GM19240 (cell line): ENCODE data around the gene HAS3.
"Not testable (repeated sequence)": the region's sequence is repeated elsewhere in the genome, so short reads cannot be mapped to it uniquely, and the experiment has no call there.

Source experiments
- DNase-seq: peaks from one replicate; pipeline ENCODE4 v3.0.0; 2011; ENCODE audit warnings: low spot score; ENCODE audit not compliant: insufficient read length

HAS3 gene

DNA sequence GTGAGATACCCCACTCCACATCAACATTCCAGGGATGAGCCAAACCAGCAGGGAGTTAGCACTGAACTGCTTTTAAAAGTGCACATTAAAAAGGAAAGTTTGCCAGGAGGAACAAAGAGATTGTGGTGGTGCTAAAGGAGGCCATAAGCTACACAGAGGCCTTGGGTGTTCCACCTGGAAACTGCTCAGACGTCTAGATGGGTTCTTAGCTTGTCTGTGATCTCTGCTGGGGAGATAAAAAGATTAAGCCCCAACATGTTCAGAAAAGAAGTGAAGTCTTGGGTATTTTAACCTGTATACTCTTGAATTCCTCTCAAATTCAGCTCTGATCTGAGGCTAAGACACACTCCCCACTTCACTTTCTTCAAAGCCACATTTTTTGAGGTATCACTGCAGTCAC is 10.4 kb downstream of the HAS3 start:
- no peak for DNase-seq

- no peak for DNase-seq
Measured at GRCh38 chr16:69116256-69116875, 10.9 kb downstream of the HAS3 start.

- DNase-seq: no peak
Measured at GRCh38 chr16:69116906-69117305, 11.5 kb downstream of the HAS3 start.

GRCh38 chr16:69118468-69118867 is 13.0 kb downstream of the HAS3 start:
- no peak for DNase-seq

GRCh38 chr16:69118994-69119393 is 13.5 kb downstream of the HAS3 start:
- no peak for DNase-seq

- no peak for DNase-seq
Measured at GRCh38 chr16:69119536-69119935, 14.1 kb downstream of the HAS3 start.

- no peak for DNase-seq
Measured at GRCh38 chr16:69120096-69120664, 14.7 kb downstream of the HAS3 start.

DNA sequence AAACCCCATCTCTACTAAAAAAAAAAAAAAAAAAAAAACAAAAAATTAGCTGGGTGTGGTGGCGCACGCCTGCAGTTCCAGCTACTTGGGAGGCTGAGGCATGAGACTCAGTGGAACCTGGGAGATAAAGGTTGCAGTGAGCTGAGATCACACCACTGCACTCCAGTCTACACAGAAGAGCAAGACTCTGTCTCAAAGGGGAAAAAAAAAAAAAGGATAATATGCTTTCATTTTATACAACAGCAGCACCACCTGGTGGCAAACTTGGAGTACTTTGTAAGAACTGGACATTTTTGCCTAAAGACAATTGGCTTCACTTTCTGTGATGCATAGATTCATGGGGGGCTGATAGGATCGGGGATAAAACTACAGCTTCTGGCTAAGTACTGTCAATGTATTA is 18.5 kb downstream of the HAS3 start:
- DNase-seq: no peak

DNA sequence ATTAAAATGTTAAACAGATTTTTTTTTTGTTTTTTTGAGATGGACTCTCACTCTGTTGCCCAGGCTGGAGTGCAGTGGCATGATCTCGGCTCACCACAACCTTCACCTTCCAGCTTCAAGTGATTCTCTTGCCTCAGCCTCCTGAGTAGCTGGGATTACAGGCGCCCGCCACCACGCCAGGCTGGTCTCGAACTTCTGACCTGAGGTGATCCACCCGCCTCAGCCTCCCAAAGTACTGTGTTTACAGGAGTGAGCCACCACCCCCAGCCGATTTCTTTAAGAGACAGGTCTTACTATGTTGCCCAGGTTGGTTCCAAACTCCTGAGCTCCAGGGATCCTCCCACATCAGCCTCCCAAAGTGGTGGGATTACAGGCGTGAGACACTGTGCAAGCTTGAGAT is 19.0 kb downstream of the HAS3 start:
- not testable (repeated sequence) for DNase-seq

DNA sequence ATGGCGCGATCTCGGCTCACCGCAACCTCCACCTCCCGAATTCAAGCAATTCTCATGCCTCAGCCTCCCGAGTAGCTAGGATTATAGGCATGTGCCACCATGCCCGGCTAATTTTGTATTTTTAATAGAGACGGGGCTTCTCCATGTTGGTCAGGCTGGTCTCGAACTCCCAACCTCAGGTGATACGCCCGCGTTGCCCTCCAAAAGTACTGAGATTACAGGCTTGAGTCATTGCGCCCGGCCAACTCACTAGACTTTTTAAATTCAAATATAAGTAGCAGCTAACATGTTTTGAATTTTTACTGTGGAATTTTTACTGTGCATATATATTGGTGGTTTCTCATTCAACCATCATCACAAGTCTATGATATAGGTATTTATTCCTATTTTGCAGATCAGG is 19.5 kb downstream of the HAS3 start:
- not testable (repeated sequence) for DNase-seq

DNA sequence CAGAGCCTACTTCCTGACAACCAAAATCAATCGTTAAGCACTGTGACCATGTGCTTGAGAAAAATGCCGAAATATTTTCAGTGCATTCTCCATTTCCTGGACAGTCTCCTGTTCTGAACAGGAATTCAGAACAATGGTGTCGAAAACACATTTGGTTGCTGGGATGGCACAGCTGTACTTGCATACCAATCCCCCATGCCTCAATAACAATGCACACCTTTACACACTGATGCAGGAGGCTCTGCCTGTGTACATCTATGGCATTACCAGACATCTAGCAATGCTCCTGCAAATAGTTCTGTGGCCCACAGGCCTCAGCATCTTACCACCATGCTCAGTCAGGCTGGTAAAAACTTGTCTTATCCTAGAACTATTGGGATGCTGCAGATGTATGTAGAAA is 20.8 kb downstream of the HAS3 start:
- DNase-seq: no peak

- not testable (repeated sequence) for DNase-seq
Measured at GRCh38 chr16:69126801-69127200, 21.3 kb downstream of the HAS3 start.

DNA sequence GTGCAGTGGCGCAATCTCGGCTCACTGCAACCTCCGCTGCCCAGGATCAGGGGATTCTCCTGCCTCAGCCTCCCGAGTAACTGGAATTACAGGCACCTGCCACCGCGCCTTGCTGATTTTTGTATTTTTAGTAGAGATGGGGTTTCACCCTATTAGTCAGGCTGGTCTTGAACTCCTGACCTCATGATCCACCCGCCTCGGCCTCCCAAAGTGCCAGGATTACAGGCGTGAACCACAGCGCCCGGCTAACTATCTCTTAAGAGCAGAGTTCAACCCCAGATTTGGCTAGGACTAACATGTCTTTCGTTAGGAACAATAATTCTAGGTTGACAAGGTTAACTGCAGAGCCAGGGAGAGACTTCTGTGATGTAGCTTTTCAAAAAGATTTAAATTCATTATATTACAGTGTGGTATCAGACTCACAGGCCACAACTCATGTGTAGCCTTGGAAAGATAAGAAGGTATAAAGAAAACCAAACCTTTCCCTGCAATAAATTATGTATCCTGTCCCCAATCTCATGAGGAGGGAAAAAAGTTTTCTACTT is 22.6 kb downstream of the HAS3 start:
- no peak for DNase-seq

DNA sequence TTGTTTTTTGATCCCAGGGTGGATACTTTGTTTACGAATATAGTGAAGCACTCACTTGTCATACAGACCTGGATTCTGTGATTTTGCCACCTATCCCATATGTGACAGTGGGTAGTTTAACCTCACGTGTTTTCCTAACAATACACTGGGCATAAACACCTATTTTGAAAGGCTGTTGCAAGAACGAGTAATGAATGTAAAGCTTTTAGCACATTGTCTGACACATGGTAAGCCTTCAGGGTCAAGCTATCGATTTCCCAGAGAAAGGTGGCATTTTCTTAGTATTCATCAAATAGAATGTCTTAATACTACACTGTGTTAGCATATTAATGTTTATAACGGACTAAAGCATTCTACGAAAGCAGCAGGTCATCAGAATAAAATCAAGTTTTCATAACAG is 25.0 kb downstream of the HAS3 start:
- no peak for DNase-seq

- no peak for DNase-seq
Measured at GRCh38 chr16:69131167-69131838, 25.9 kb downstream of the HAS3 start.

DNA sequence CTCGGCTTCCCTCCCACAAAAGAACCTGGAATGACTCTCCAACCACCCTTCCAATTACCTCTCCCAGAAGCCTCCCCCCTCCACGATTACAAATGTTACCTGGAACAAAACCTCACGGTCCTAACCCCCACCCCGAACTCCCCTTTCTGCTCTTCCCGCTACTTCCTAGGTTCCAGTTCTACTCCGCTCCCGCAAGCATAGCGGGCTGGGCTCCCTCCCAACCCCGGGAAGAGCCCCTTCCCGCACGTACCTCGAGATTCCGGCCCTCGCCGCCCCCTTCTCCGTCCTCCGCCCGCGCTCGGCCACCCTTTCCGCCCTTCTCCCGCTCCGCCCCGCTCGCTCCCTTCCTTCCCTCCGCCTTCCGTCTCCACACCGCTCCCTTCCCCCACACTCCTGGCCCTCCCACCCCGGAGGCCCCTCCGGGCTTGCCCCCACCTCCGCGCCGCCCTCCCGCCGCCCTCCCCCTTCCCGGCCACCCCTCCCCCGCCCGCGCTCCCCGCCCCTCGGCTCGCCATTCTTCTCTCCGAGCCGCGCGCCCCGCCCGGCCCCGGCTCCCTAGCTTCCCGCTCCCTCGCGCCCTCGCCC is 26.5 kb downstream of the HAS3 start:
- DNase-seq: peak; percentile 80

DNA sequence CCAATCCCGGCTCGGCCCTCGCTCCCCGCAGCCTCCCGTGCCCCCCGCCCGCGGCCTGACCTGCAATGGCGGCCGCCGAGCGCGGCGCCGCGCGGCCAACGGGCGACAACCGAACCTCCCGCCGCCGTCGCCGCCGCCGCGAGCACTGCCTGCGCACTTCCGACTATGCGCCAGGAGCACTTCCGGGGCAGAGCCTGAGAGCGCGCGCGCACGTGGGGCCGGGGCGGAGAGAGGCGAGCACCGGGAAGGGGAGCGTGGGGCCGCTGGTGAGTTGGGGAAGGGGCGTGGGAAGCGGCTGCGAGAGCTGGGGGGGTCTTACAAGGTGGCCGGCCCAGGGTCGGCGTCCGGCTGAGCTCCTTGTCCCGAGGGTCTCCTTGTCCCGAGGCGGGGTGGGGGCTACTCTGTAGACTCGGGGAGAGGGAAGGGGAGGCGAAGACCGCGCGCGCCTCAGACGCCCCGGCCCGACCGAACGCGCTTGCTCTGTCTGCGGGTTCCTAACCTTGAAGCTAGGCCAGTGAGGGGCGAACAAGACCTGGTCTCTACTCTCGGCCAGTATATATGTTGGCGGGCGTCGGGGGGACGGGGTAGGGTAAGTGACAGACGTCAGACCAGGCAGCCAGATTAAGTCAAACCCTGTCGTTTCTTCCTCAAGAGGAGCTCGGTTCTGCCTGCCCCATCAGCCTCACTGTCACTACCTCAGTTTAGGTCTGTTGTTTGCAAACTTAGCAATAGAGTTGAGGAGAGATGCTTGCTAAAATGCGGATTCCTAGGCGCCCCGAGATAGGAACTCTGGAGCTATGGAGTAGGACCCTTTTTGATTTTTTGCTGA is 27.2 kb downstream of the HAS3 start, which contains the start of the genes CHTF8 and UTP4:
Gene CHTF8 (minus strand): TSS at position 165 of the 829 bp plus-strand sequence. CDS start 11,130 bp downstream, outside the sequence.
Gene UTP4 (plus strand): TSS at position 226 of the 829 bp plus-strand sequence. CDS start 811 bp downstream, outside the sequence.
- peak; percentile 83 for DNase-seq

DNA sequence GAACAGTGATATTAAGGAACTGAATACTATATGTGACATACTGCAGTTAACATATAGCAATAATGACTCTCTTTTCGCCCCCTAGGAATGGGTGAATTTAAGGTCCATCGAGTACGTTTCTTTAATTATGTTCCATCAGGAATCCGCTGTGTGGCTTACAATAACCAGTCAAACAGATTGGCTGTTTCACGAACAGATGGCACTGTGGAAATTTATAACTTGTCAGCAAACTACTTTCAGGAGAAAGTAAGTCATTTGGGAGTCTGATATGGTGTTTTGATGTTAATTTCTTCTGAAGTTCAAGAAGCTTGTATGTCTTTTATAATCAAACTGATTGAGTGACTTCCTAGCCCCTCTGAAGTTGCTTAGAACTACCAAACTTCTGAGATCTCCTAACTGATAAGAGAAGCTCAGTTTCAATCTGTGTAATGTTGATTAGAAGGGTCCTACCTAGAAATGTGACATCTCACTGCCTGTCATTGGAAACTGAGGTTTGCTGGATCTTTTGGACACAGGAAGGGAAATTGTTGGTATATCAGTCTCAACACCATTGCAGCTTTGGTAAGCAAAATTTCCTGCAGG is 28.0 kb downstream of the HAS3 start:
- no peak for DNase-seq

GRCh38 chr16:69138608-69139007 is 33.2 kb downstream of the HAS3 start:
- DNase-seq: no peak

DNA sequence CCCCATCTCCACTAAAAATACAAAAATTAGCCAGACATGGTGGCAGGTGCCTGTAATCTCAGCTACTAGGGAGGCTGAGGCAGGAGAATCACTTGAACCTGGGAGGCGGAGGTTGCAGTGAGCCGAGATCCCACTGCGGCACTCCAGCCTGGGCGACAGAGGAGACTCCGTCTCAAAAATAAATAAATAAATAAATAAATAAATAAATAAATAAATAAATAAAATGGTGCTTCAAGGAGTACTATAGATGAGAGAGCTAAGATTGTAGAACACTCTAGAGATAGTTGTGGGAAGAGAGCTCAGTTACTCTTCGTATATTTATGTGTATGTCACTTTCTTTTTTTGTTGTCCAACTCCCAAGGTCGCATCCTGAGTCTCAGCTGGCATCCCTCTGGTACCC is 34.0 kb downstream of the HAS3 start:
- not testable (repeated sequence) for DNase-seq

DNA sequence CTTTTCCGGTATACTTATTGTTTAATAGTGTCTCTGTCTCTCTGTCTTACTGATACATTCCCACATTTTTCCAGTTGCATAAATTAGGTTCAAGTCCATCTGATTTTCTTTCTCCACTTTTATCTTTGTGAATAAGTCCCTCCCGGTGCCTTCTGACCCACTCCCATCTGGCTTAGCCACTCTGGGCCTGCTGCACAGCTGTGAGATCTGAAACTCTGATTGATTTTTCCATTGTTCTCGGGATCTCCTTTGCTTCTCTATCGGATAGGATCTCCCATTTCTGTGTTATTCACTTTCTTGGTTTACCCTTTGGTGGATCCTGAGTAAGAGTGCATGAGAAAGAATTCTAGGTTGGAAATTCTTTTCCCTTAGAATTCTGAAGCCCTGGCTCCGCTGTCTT is 35.6 kb downstream of the HAS3 start:
- DNase-seq: no peak
